ENCODE data around the gene GDF7.

Gene GDF7

DNA sequence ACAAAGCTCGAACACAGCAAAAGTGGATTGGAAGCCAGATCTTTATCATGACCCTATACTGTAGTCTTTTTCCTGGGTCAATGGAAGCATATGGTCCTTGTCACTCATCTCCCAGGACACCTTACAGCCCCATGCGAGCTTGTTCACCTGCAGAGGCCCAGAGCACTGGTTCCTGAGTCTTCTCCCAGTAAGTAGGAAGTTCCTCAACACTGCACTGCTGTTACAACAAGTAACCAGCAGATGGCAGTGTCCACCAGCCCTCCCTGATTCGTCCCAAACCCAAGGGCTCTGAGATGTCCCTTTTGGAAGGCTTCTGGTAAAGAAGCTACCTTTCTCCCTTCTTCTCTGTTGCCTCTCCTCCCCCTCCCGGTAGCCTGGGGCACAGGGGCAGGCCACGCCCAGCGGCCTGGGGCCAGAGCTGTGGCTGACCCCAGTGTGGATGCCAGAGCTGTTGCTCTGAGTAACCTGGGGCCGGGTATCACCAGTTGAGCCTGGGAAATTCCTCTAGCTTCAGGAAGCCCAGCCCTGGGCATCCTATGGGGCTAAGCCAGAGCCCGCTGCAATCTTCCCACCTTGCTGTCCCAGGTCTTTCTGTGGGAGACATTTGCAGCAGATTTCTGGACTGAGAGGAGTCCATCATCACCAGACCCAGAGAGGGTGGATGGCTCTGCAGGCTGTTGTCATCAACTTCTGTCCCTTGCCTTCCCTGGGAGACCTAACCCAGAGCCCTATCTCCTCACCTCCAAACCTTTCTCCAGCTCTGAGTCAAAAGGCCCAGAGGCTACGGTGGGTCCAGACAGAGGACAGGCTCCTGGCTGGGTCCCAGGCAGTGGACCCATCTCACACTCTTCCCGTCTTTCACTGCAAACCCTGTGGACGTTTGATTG, 5.3 kb upstream of the GDF7 start:
- H3K4me3 ChIP-seq (replicated peaks in 1 of 2; ENCODE audit: low read depth in 2 of 2, low read length in 2 of 2): no peak overlapping the region
- DNase-seq (ENCODE audit: low read depth in 2 of 2): peak; percentile 85 to 87
- TF ChIP-seq, protein P1, sequence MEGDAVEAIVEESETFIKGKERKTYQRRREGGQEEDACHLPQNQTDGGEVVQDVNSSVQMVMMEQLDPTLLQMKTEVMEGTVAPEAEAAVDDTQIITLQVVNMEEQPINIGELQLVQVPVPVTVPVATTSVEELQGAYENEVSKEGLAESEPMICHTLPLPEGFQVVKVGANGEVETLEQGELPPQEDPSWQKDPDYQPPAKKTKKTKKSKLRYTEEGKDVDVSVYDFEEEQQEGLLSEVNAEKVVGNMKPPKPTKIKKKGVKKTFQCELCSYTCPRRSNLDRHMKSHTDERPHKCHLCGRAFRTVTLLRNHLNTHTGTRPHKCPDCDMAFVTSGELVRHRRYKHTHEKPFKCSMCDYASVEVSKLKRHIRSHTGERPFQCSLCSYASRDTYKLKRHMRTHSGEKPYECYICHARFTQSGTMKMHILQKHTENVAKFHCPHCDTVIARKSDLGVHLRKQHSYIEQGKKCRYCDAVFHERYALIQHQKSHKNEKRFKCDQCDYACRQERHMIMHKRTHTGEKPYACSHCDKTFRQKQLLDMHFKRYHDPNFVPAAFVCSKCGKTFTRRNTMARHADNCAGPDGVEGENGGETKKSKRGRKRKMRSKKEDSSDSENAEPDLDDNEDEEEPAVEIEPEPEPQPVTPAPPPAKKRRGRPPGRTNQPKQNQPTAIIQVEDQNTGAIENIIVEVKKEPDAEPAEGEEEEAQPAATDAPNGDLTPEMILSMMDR (IDR thresholded peaks at IDR 0.05; ENCODE audit: low read depth, low read length): peak; percentile 96

DNA sequence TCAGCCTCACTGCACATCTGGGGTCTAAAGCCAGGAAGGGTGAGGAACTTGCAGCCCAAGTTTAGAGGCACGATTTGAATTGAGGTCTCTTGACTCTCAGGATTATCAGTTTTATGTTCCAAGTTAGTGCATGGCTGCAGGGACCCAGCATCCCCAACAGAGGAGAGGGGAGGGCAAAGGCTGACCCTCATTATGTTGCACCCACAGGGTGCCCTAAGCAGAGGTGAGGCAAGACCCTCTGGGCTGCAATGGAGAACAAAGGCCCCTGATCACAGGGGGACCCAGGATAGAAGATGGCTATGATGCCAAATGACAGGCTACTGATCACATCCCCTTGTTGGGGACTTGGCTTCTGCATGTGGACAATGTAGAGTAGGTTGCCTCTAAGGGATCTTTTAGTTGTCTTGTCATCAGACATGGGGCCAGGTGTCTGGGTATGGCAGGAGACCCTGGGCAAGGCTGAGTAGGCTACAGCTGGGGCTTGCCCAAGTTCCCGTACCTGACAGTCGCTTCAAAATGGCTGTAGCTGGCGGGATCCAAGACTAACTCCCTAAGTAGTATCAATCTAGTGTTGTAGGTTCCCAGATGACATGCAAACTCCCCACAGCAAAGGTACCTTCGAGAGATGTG, 4.5 kb upstream of the GDF7 start:
- DNase-seq (ENCODE audit: low read depth in 2 of 2): no peak
- TF ChIP-seq, protein P1 (IDR thresholded peaks at IDR 0.05; ENCODE audit: low read depth, low read length): no peak

DNA sequence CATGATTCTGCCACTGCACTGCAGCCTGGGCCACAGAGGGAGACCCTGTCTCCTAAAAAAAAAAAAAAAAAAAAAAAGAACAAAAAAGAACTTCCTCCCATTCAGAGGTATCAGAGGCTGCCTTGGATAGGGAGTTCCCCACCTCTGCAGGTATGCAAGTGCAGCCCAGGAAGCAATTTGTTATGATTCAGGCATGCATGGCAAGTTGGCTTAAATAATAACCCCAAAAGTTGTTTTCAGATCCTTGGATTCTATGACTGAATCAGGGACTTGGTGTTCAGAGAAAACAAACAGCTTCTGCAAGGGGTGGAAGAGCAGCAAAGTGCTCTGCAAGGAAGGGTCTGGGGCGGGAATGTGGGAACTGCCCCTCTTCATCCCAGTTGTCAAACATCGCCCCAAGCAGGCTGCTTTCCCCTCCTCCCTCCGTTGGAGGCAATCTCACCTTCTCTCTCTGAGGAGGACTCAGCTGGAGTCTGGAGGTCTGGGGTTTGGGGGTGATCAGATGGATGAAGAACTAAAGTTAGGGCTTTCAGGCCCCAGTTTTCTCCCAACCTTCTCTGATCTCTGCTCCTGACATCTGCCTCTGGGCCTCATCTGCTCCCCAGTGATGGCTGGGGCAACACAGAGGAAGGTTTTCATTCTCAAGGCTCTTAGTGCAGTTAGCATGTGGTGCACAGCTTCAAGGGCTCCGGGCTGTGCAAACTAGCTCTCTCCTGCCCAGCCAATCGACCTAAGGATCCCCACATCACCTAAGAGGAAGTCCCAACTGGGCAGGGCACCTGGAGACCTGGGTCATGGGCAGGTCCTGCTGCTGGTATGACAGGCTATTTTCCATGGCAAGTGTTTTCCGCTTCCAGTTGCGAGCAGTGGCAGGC, 3.5 kb upstream of the GDF7 start:
- no peak overlapping the region for H3K4me3 ChIP-seq (replicated peaks in 1 of 2; ENCODE audit: low read depth in 2 of 2, low read length in 2 of 2)
- TF ChIP-seq, protein P1 (IDR thresholded peaks at IDR 0.05; ENCODE audit: low read depth, low read length): no peak
- no peak for DNase-seq (ENCODE audit: low read depth in 2 of 2)

More for the DNA sequence above, 4.5 kb upstream of the GDF7 start:
- H3K4me3 ChIP-seq (replicated peaks in 1 of 2; ENCODE audit: low read depth in 2 of 2, low read length in 2 of 2): no peak overlapping the region

DNA sequence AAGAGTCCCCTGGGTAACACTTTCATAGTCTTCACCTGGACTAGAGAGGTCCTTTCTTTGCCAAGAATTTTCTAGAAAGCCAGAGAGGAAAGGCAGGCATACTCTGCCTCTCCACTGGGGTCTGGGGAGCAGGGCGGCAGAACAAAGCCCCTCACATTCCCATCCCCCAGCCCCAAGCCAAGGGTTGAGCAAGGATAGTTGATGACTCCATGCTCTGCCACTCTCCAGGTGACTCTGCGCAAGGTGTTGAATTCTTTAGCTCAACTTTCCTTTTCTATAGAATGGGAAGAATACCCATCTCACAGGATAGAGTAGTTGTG, 2.9 kb upstream of the GDF7 start:
- DNase-seq (ENCODE audit: low read depth in 2 of 2): no peak
- TF ChIP-seq, protein P1 (IDR thresholded peaks at IDR 0.05; ENCODE audit: low read depth, low read length): no peak
- H3K4me3 ChIP-seq (replicated peaks in 1 of 2; ENCODE audit: low read depth in 2 of 2, low read length in 2 of 2): no peak overlapping the region

DNA sequence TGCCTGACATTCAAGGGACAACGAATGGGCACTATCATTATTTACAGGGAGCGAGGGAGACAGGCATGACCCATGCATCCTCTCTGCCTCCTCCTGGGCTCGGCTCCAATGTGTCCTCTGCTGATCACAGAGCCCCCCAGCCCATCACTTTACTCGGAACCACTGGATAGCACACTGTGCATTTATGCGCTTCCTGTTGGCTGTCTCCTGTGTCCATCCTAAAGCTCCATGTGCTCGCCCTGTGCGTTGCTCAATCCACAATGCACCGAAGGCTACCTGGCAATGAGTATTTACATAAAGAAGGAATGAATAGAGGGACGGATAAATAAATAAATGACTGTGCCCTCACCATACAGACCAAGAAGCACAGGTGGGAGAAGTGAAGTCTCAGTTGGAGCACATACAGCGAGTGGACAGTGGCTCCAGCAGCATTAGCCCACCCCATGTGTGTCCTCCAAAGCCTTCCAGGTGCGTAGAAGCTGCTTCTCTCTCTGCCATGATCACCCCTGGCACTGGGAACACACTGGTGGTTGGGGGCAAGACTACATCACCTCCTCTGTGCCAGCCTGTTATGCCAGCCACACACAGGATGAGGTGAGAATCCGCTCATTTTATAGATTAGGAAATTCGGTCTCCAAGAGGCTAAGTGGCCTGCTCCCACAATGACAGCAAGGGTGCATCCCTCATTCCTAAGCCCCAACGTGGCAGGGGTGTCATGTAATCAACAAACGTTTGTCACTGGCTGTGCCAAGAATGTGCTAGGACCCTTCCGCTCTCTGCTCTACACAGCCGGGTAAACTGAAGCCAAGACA, 2.3 kb upstream of the GDF7 start:
- TF ChIP-seq, protein P1 (IDR thresholded peaks at IDR 0.05; ENCODE audit: low read depth, low read length): no peak
- no peak for DNase-seq (ENCODE audit: low read depth in 2 of 2)
- no peak overlapping the region for H3K4me3 ChIP-seq (replicated peaks in 1 of 2; ENCODE audit: low read depth in 2 of 2, low read length in 2 of 2)

Measured in cardiac fibroblast (primary cell).